K562 (cell line): ENCODE results near the gene NAGLU. TPM values are rescaled to one million over a fixed set of nuclear protein-coding genes. Genes with fewer than 3 reads are reported as not detected.

ENCODE experiments used
- ATAC-seq: fragments of 200-7000 bp; cut with Tn5 transposase; 3 replicates; pipeline ENCODE4 v1.9.1; 2020; ENCODE audit warnings: moderate library complexity
- BruUV-seq: library from RNA; stranded (reverse); fragments of 400-500 nt; replicated peaks from 2 replicates; lab custom pipeline; 2021; lab: Mats Ljungman, UMichigan
- CTCF ChIA-PET: fragments of 300-600 bp; formaldehyde crosslinking; extraction: SDS; loops from one replicate; lab custom pipeline; 2021; ENCODE audit warnings: low intra/inter-chr PET ratio; lab: Yijun Ruan, JAX
- POLR2A ChIA-PET: fragments of 300-600, 350-650 bp; sonication (Branson Sonifier 250); formaldehyde crosslinking; extraction: SDS; loops from one replicate; lab custom pipeline; 2021; ENCODE audit warnings: antibody characterized with exemption, inconsistent platforms; lab: Yijun Ruan, JAX
- DNase-seq, 4 experiments: peaks; one replicate each; pipeline versions ENCODE4 v3.0.0 to v3.0.0-alpha.2; 2011 to 2018; ENCODE audit warnings: low spot score in 3 of 4, mixed read lengths in 3 of 4; ENCODE audit errors: extremely low read depth in 1 of 4
- FAIRE-seq: peaks from 2 replicates; lab custom pipeline; 2011; peaks lifted over from hg19 to GRCh38; lab: Jason Lieb, UNC
- H2AFZ ChIP-seq: 2 replicates; pipeline ENCODE4 v1.6.0; 2011; ENCODE audit warnings: low read depth, low read length, control low read depth, inconsistent platforms
- H3K27ac ChIP-seq: fragments of 200-600 bp; 3 replicates; pipeline ENCODE4 v1.8.0; 2011; ENCODE audit warnings: low read depth, mild to moderate bottlenecking, control low read depth, inconsistent platforms, low read length, moderate library complexity, mixed read lengths; ENCODE audit errors: extremely low read depth
- H3K27me3 ChIP-seq, 2 experiments: fragments of 300-600 bp in 1 of 2; 2 replicates in 1 of 2; 3 replicates in 1 of 2; pipeline versions ENCODE4 v1.6.0 to v1.8.0; 2011; ENCODE audit warnings: inconsistent platforms in 2 of 2, low read length in 2 of 2, mild to moderate bottlenecking in 1 of 2, mixed read lengths in 1 of 2, moderate library complexity in 1 of 2; ENCODE audit not compliant: control insufficient read depth in 2 of 2, insufficient read depth in 2 of 2
- H3K36me3 ChIP-seq: fragments of 300-600 bp; 3 replicates; pipeline ENCODE4 v1.8.0; 2011; ENCODE audit warnings: mild to moderate bottlenecking, low read length, inconsistent platforms; ENCODE audit not compliant: control insufficient read depth, insufficient read depth
- H3K4me1 ChIP-seq, 2 experiments: fragments of 200-600 bp in 1 of 2; replicated peaks in 1 of 2; 2 replicates in 1 of 2; 3 replicates in 1 of 2; pipeline versions ENCODE4 v1.5.1 to v1.8.0; 2011; ENCODE audit warnings: inconsistent platforms in 2 of 2, low read length in 2 of 2, mild to moderate bottlenecking in 1 of 2, mixed read lengths in 1 of 2, moderate library complexity in 1 of 2; ENCODE audit not compliant: control insufficient read depth in 2 of 2, insufficient read depth in 2 of 2
- H3K4me2 ChIP-seq: 2 replicates; pipeline ENCODE4 v1.6.1; 2011; ENCODE audit warnings: low read length, control low read depth, inconsistent platforms, mixed read lengths; ENCODE audit not compliant: insufficient read depth
- H3K4me3 ChIP-seq: fragments of 200-600 bp; sonication (generic), shearing (Covaris generic); 2 replicates; pipeline ENCODE4 v1.5.1; 2016; ENCODE audit warnings: control low read depth, inconsistent platforms
- H3K79me2 ChIP-seq: fragments of 200-600 bp; 3 replicates; pipeline ENCODE4 v1.8.0; 2011; ENCODE audit warnings: low read length, inconsistent platforms; ENCODE audit not compliant: control insufficient read depth, insufficient read depth
- H3K9ac ChIP-seq, 2 experiments: 2 replicates each; pipeline versions ENCODE4 v1.6.0 to v1.6.1; 2011; ENCODE audit warnings: low read depth in 2 of 2, low read length in 2 of 2, control low read depth in 1 of 2, inconsistent platforms in 1 of 2, mild to moderate bottlenecking in 1 of 2, mixed read lengths in 1 of 2; ENCODE audit not compliant: insufficient read depth in 1 of 2
- H3K9me1 ChIP-seq: one replicate; pipeline ENCODE4 v1.6.0; 2011; ENCODE audit warnings: inconsistent platforms, mild to moderate bottlenecking, low read length, moderate library complexity; ENCODE audit not compliant: control insufficient read depth, insufficient read depth
- H3K9me3 ChIP-seq: replicated peaks from 2 replicates; pipeline ENCODE4 v1.5.1; 2011; ENCODE audit warnings: low read depth, low read length, inconsistent platforms; ENCODE audit not compliant: control insufficient read depth, insufficient read depth
- H4K20me1 ChIP-seq: replicated peaks from 2 replicates; pipeline ENCODE4 v1.6.1; 2011; ENCODE audit warnings: low read length, inconsistent platforms, mixed read lengths; ENCODE audit not compliant: control insufficient read depth, insufficient read depth
- ARID1B ChIP-seq: fragments of 450-650 bp; IDR thresholded peaks from 2 replicates; pipeline ENCODE4 v1.6.1; 2016; ENCODE audit warnings: antibody characterized with exemption, mild to moderate bottlenecking, inconsistent platforms
- ASH1L ChIP-seq: fragments of 450-650 bp; IDR thresholded peaks from 2 replicates; pipeline ENCODE4 v1.6.1; 2018; ENCODE audit warnings: borderline replicate concordance, mild to moderate bottlenecking, low read depth; ENCODE audit not compliant: partially characterized antibody
- FOXA3 ChIP-seq, 2 experiments: fragments of 450-650 bp in 1 of 2; sonication (generic) in 1 of 2; formaldehyde crosslinking; IDR thresholded peaks in 1 of 2; conservative IDR thresholded peaks in 1 of 2; 2 replicates each; pipeline versions ENCODE4 v1.4.0 to v1.8.0; 2020 to 2022; ENCODE audit warnings: mild to moderate bottlenecking in 2 of 2, missing genetic modification reagents in 1 of 2
- NCOR1 ChIP-seq: fragments of 450-650 bp; IDR thresholded peaks from 2 replicates; pipeline ENCODE4 v1.6.1; 2016; ENCODE audit warnings: mild to moderate bottlenecking, moderate library complexity
- SAP30 ChIP-seq: fragments of 200-600 bp; sonication (generic); IDR thresholded peaks from 2 replicates; pipeline ENCODE4 v1.6.1; 2012; ENCODE audit warnings: borderline replicate concordance, low read depth, mild to moderate bottlenecking, moderate library complexity, low read length, control low read depth, inconsistent platforms; ENCODE audit not compliant: insufficient read depth, poor library complexity, severe bottlenecking
- SOX6 ChIP-seq: fragments of 450-650 bp; IDR thresholded peaks from 2 replicates; pipeline ENCODE4 v1.6.1; 2014; ENCODE audit warnings: mild to moderate bottlenecking
- TAL1 ChIP-seq: fragments of 450-650 bp; IDR thresholded peaks from 2 replicates; pipeline ENCODE4 v1.6.1; 2016; ENCODE audit warnings: mild to moderate bottlenecking
- WHSC1 ChIP-seq: IDR thresholded peaks from one replicate; pipeline ENCODE4 v1.6.1; 2012; ENCODE audit warnings: low read length, control low read depth, inconsistent platforms
- WGBS: fragments of 100-300 bp; shearing (Covaris generic); methylation state at CpG from one replicate; pipeline ENCODE4 v1.1.6; 2016; ENCODE audit warnings: low coverage, mixed read lengths; ENCODE audit not compliant: insufficient coverage; ENCODE audit errors: missing lambda C conversion rate; 5-methylcytosine and 5-hydroxymethylcytosine counted together
- in situ Hi-C: fragments of 300-500 bp; cut with MboI; formaldehyde crosslinking; loops from 4 replicates; pipeline ENCODE4 v1.15.0; 2018; ENCODE audit warnings: inconsistent platforms, mixed read lengths
- intact Hi-C: fragments of 100-400 bp; cut with micrococcal nuclease; formaldehyde crosslinking; loops from 2 replicates; pipeline ENCODE4 v1.14.2; 2022
- polyA plus RNA-seq, 8 experiments: library from polyadenylated mRNA; depleted of rRNA in 4 of 8; stranded (reverse) in 5 of 8; unstranded in 3 of 8; fragments of >200 nt; fragmentation: Nextera tagmentation in 2 of 8; fragmentation: Illumina TruSeq in 1 of 8; extraction: Ambion mirVana in 2 of 8; extraction: Trizol in 1 of 8; gene quantifications; 2 replicates each; pipeline versions ENCODE4 v1.2.1 to v1.2.3, GENCODE V29; 2011 to 2014; ENCODE audit warnings: inconsistent platforms in 1 of 8, missing spikeins in 1 of 8
- total RNA-seq, 7 experiments: library from RNA; depleted of rRNA in 6 of 7; stranded (reverse); fragments of >200 nt in 6 of 7; fragmentation: Illumina TruSeq in 2 of 7; extraction: Trizol in 2 of 7; gene quantifications; 2 replicates each; pipeline versions ENCODE4 v1.2.1 to v1.2.3, GENCODE V29; 2011 to 2021; ENCODE audit warnings: low replicate concordance in 1 of 7
- TF ChIP-seq, protein P1 (sequence below): sonication (generic); formaldehyde crosslinking; IDR thresholded peaks from 2 replicates; pipeline ENCODE4 v1.8.0; 2023; ENCODE audit warnings: mild to moderate bottlenecking, missing genetic modification reagents
- TF ChIP-seq, protein P2 (sequence below): sonication (generic); formaldehyde crosslinking; IDR thresholded peaks from 2 replicates; pipeline ENCODE4 v1.8.1; 2023; ENCODE audit warnings: missing genetic modification reagents, mild to moderate bottlenecking, borderline replicate concordance

NAGLU gene
- total and polyA plus RNA-seq, 9 of the 15 experiments (the other 6 are each of a cell fraction or from before 2014, with no cell fraction given): 0.04 to 21.5 (median 8.5) TPM

DNA sequence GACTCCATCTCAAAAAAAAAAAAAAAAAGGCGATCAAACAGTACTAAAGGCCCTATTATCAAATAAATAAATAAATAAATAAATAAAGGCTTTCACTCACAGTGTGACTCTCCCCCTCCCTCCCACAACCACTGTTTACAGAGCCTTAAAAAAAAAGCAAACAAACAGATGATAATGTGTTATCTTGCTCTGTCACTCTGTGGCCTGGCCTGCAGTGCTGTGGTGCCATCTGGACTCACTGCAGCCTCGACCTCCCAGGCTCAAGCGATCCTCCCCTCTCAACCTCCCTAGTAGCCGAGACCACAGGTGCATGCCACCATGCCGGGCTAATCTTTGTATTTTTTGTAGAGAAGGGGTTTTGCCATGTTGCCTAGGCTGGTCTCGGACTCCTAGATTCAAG, 8.1 kb upstream of the NAGLU start:
- in situ Hi-C loops: loop anchor here (5.0 kb wide), 2 partner anchors 106 to 206 kb away; partner anchors contain the start of gene CAVIN1
- no peaks in the 10 kb centered on the region for H4K20me1 ChIP-seq
- H3K27me3 ChIP-seq: no peaks in the 10 kb centered on the region
- no peak overlapping the region for H2AFZ ChIP-seq
- intact Hi-C loops: loop anchor here (1.0 kb wide), 2 partner anchors 100 to 206 kb away; no protein-coding TSS in a partner anchor
- H3K4me3 ChIP-seq: no peak overlapping the region
- peaks cover 7% of the 10 kb centered on the region; the same call in 2 of the 3 replicates for H3K36me3 ChIP-seq
- no peaks in the 10 kb centered on the region for H3K9me3 ChIP-seq
- FAIRE-seq: no peak
- no peak overlapping the region for H3K4me2 ChIP-seq
- ChIA-PET CTCF (interaction anchor here (0.6 to 2.3 kb wide), 8 partner anchors 9 to 470 kb away, joined by 3 to 15 read pairs (median 4); partner anchors contain the start of gene RPL27), POLR2A (interaction anchor here (0.6 to 1.1 kb wide), 5 partner anchors 8 to 247 kb away, joined by 3 to 8 read pairs (median 4); partner anchors contain the start of gene NAGLU)
- DNase-seq: no peak
- ATAC-seq: no peak
- no TSS peak for BruUV-seq
- WGBS: 68% methylated on average over 6 of the region's 6 CpGs
- no peak overlapping the region for H3K27ac ChIP-seq
- peaks cover 31 to 62% of the 10 kb centered on the region in 2 experiments for H3K4me1 ChIP-seq
- no peak overlapping the region for H3K9ac ChIP-seq
- H3K79me2 ChIP-seq: no peaks in the 10 kb centered on the region; the same call in 2 of the 3 replicates
- no peaks in the 10 kb centered on the region for H3K9me1 ChIP-seq
- peak; percentile 44 for TF ChIP-seq TAL1
- TF ChIP-seq NCOR1: 0 out of 2 replicates have a peak, but pooled peaks have one; percentile 14
- TF ChIP-seq WHSC1: no peak
- TF ChIP-seq, protein P1, sequence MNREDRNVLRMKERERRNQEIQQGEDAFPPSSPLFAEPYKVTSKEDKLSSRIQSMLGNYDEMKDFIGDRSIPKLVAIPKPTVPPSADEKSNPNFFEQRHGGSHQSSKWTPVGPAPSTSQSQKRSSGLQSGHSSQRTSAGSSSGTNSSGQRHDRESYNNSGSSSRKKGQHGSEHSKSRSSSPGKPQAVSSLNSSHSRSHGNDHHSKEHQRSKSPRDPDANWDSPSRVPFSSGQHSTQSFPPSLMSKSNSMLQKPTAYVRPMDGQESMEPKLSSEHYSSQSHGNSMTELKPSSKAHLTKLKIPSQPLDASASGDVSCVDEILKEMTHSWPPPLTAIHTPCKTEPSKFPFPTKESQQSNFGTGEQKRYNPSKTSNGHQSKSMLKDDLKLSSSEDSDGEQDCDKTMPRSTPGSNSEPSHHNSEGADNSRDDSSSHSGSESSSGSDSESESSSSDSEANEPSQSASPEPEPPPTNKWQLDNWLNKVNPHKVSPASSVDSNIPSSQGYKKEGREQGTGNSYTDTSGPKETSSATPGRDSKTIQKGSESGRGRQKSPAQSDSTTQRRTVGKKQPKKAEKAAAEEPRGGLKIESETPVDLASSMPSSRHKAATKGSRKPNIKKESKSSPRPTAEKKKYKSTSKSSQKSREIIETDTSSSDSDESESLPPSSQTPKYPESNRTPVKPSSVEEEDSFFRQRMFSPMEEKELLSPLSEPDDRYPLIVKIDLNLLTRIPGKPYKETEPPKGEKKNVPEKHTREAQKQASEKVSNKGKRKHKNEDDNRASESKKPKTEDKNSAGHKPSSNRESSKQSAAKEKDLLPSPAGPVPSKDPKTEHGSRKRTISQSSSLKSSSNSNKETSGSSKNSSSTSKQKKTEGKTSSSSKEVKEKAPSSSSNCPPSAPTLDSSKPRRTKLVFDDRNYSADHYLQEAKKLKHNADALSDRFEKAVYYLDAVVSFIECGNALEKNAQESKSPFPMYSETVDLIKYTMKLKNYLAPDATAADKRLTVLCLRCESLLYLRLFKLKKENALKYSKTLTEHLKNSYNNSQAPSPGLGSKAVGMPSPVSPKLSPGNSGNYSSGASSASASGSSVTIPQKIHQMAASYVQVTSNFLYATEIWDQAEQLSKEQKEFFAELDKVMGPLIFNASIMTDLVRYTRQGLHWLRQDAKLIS: no peak
- TF ChIP-seq FOXA3 (CRISPR knock-in tag; conservative IDR thresholded peaks at IDR 0.05 in 1 of 2, IDR thresholded peaks at IDR 0.05 in 1 of 2): peak in 1 of 2 experiments; percentile 65; a peak in 2 of 4 replicates
- 0 out of 2 replicates have a peak, but pooled peaks have one; percentile 16 for TF ChIP-seq SOX6
- no peak for TF ChIP-seq SAP30
- TF ChIP-seq ASH1L: no peak
- TF ChIP-seq, protein P2, sequence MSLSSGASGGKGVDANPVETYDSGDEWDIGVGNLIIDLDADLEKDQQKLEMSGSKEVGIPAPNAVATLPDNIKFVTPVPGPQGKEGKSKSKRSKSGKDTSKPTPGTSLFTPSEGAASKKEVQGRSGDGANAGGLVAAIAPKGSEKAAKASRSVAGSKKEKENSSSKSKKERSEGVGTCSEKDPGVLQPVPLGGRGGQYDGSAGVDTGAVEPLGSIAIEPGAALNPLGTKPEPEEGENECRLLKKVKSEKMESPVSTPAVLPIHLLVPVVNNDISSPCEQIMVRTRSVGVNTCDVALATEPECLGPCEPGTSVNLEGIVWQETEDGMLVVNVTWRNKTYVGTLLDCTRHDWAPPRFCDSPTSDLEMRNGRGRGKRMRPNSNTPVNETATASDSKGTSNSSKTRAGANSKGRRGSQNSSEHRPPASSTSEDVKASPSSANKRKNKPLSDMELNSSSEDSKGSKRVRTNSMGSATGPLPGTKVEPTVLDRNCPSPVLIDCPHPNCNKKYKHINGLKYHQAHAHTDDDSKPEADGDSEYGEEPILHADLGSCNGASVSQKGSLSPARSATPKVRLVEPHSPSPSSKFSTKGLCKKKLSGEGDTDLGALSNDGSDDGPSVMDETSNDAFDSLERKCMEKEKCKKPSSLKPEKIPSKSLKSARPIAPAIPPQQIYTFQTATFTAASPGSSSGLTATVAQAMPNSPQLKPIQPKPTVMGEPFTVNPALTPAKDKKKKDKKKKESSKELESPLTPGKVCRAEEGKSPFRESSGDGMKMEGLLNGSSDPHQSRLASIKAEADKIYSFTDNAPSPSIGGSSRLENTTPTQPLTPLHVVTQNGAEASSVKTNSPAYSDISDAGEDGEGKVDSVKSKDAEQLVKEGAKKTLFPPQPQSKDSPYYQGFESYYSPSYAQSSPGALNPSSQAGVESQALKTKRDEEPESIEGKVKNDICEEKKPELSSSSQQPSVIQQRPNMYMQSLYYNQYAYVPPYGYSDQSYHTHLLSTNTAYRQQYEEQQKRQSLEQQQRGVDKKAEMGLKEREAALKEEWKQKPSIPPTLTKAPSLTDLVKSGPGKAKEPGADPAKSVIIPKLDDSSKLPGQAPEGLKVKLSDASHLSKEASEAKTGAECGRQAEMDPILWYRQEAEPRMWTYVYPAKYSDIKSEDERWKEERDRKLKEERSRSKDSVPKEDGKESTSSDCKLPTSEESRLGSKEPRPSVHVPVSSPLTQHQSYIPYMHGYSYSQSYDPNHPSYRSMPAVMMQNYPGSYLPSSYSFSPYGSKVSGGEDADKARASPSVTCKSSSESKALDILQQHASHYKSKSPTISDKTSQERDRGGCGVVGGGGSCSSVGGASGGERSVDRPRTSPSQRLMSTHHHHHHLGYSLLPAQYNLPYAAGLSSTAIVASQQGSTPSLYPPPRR: no peak
- peak; percentile 57 for TF ChIP-seq ARID1B
